ENCODE data around the gene RXFP2.
A peak's percentile ranks its signal among the peaks of the same experiment; 100 is the strongest.

Gene RXFP2

DNA sequence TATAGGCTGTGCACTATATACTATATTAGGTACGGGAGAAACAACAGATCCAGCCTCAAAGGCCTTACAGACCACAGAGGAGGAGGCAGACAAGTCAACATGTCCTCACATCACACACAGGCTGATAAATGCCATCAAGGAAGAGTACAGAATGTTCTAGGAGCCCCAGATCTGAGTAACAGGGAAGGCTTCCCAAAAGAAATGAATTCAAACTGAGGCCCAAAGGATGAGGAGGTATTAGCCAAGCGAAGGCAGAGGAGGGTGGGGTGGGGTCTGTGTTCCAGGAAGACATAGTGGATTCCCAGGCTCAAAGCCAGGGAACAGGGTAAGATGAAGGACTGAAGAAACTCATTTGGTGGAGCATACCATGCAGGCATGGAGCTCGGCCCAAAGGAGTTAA, 55.1 kb downstream of the RXFP2 start:
- TF ChIP-seq ZFP30 (CRISPR knock-in tag; IDR thresholded peaks at IDR 0.05) (no peak), CSDC2 (CRISPR knock-in tag; IDR thresholded peaks at IDR 0.05) (no peak), OSR1 (CRISPR knock-in tag; IDR thresholded peaks at IDR 0.05) (no peak), SNAI2 (CRISPR knock-in tag; IDR thresholded peaks at IDR 0.05) (no peak), ARNTL (CRISPR knock-in tag; IDR thresholded peaks at IDR 0.05; ENCODE audit: borderline replicate concordance, low read depth) (no peak), ZNF565 (CRISPR knock-in tag; conservative IDR thresholded peaks at IDR 0.05; ENCODE audit: low read depth) (no peak), TCF4 (CRISPR knock-in tag; IDR thresholded peaks at IDR 0.05; ENCODE audit: borderline replicate concordance) (no peak), ZNF8 (CRISPR knock-in tag; IDR thresholded peaks at IDR 0.05) (no peak), BACH2 (CRISPR knock-in tag; IDR thresholded peaks at IDR 0.05; ENCODE audit: borderline replicate concordance) (no peak), ISL1 (CRISPR knock-in tag; IDR thresholded peaks at IDR 0.05) (no peak), ESRRG (CRISPR knock-in tag; IDR thresholded peaks at IDR 0.05) (no peak), ZFP3 (CRISPR knock-in tag; IDR thresholded peaks at IDR 0.05) (no peak), ZC3H10 (CRISPR knock-in tag; IDR thresholded peaks at IDR 0.05) (no peak)
- TF ChIP-seq, protein P1, sequence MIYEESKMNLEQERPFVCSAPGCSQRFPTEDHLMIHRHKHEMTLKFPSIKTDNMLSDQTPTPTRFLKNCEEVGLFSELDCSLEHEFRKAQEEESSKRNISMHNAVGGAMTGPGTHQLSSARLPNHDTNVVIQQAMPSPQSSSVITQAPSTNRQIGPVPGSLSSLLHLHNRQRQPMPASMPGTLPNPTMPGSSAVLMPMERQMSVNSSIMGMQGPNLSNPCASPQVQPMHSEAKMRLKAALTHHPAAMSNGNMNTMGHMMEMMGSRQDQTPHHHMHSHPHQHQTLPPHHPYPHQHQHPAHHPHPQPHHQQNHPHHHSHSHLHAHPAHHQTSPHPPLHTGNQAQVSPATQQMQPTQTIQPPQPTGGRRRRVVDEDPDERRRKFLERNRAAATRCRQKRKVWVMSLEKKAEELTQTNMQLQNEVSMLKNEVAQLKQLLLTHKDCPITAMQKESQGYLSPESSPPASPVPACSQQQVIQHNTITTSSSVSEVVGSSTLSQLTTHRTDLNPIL (CRISPR knock-in tag; IDR thresholded peaks at IDR 0.05; ENCODE audit: low read depth), result no peak
- TF ChIP-seq, protein P2, sequence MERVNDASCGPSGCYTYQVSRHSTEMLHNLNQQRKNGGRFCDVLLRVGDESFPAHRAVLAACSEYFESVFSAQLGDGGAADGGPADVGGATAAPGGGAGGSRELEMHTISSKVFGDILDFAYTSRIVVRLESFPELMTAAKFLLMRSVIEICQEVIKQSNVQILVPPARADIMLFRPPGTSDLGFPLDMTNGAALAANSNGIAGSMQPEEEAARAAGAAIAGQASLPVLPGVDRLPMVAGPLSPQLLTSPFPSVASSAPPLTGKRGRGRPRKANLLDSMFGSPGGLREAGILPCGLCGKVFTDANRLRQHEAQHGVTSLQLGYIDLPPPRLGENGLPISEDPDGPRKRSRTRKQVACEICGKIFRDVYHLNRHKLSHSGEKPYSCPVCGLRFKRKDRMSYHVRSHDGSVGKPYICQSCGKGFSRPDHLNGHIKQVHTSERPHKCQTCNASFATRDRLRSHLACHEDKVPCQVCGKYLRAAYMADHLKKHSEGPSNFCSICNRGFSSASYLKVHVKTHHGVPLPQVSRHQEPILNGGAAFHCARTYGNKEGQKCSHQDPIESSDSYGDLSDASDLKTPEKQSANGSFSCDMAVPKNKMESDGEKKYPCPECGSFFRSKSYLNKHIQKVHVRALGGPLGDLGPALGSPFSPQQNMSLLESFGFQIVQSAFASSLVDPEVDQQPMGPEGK (CRISPR knock-in tag; IDR thresholded peaks at IDR 0.05; ENCODE audit: borderline replicate concordance), result no peak
- TF ChIP-seq, protein P3, sequence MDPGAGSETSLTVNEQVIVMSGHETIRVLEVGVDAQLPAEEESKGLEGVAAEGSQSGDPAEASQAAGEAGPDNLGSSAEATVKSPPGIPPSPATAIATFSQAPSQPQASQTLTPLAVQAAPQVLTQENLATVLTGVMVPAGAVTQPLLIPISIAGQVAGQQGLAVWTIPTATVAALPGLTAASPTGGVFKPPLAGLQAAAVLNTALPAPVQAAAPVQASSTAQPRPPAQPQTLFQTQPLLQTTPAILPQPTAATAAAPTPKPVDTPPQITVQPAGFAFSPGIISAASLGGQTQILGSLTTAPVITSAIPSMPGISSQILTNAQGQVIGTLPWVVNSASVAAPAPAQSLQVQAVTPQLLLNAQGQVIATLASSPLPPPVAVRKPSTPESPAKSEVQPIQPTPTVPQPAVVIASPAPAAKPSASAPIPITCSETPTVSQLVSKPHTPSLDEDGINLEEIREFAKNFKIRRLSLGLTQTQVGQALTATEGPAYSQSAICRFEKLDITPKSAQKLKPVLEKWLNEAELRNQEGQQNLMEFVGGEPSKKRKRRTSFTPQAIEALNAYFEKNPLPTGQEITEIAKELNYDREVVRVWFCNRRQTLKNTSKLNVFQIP (CRISPR knock-in tag; IDR thresholded peaks at IDR 0.05; ENCODE audit: borderline replicate concordance, low read depth), result no peak
- TF ChIP-seq, protein P4, sequence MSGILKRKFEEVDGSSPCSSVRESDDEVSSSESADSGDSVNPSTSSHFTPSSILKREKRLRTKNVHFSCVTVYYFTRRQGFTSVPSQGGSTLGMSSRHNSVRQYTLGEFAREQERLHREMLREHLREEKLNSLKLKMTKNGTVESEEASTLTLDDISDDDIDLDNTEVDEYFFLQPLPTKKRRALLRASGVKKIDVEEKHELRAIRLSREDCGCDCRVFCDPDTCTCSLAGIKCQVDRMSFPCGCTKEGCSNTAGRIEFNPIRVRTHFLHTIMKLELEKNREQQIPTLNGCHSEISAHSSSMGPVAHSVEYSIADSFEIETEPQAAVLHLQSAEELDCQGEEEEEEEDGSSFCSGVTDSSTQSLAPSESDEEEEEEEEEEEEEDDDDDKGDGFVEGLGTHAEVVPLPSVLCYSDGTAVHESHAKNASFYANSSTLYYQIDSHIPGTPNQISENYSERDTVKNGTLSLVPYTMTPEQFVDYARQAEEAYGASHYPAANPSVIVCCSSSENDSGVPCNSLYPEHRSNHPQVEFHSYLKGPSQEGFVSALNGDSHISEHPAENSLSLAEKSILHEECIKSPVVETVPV (CRISPR knock-in tag; IDR thresholded peaks at IDR 0.05), result no peak
- no peak for ATAC-seq

DNA sequence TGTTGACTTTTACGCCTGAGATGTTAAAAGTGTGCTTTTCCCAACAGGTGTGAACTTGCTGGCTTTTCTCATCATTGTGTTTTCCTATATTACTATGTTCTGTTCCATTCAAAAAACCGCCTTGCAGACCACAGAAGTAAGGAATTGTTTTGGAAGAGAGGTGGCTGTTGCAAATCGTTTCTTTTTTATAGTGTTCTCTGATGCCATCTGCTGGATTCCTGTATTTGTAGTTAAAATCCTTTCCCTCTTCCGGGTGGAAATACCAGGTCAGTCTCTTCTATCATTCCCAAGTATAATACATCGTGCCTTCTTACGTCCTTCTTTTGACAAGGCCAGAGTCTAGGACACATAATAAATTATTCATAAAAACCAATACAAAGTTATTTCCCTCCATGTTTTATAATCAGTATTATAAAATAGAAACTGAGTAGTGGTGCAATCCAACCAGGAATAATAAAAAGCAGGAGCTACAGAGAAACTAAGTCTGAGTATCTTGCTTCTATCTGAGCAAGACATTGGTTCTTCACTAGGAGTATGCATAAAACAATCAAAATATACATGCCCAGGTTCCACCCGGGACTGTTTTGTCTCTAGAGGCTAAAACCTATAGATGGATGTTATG, 57.9 kb downstream of the RXFP2 start:
- TF ChIP-seq ZFP30 (CRISPR knock-in tag; IDR thresholded peaks at IDR 0.05) (no peak), CSDC2 (CRISPR knock-in tag; IDR thresholded peaks at IDR 0.05) (no peak), TCF4 (CRISPR knock-in tag; IDR thresholded peaks at IDR 0.05; ENCODE audit: borderline replicate concordance) (no peak), ZFP3 (CRISPR knock-in tag; IDR thresholded peaks at IDR 0.05) (no peak), ZC3H10 (CRISPR knock-in tag; IDR thresholded peaks at IDR 0.05) (no peak), OSR1 (CRISPR knock-in tag; IDR thresholded peaks at IDR 0.05) (no peak), ZNF565 (CRISPR knock-in tag; conservative IDR thresholded peaks at IDR 0.05; ENCODE audit: low read depth) (no peak), ESRRG (CRISPR knock-in tag; IDR thresholded peaks at IDR 0.05) (no peak)
- TF ChIP-seq, protein P4 (CRISPR knock-in tag; IDR thresholded peaks at IDR 0.05), result no peak
- TF ChIP-seq, protein P2 (CRISPR knock-in tag; IDR thresholded peaks at IDR 0.05; ENCODE audit: borderline replicate concordance), result no peak
- TF ChIP-seq, protein P1 (CRISPR knock-in tag; IDR thresholded peaks at IDR 0.05; ENCODE audit: low read depth), result no peak
- TF ChIP-seq, protein P3 (CRISPR knock-in tag; IDR thresholded peaks at IDR 0.05; ENCODE audit: borderline replicate concordance, low read depth), result no peak
- ATAC-seq, result peak; percentile 81

Data from SK-N-SH treated with all-trans-retinoic acid at 6 μM for 48 hours (cell line).